ENCODE measurements around the gene SMARCA1. TPM values are rescaled to one million over a fixed set of nuclear protein-coding genes. Genes with fewer than 3 reads are reported as not detected.

Gene SMARCA1
- total RNA-seq, 1 experiment from 2014 or later = 88.5 TPM

GRCh38 chrX:129510331-129510730 lies 13.0 kb downstream of the SMARCA1 start:
- Histone ChIP-seq H3K4me2 (no peak overlapping the region), H3K79me2 (ENCODE audit: low read depth) (no peaks in the 10 kb centered on the region), H3K4me1 (replicated peaks; ENCODE audit: insufficient read depth) (no peaks in the 10 kb centered on the region), H3F3A (ENCODE audit: insufficient read depth, low read depth) (no peaks in the 10 kb centered on the region; the same call in 1 of the 2 replicates), H3K36me3 (ENCODE audit: low read depth) (peaks cover 9% of the 10 kb centered on the region), H2AFZ (no peak overlapping the region), H3K9me3 (ENCODE audit: insufficient read depth, low read depth) (no peaks in the 10 kb centered on the region), H4K20me1 (ENCODE audit: insufficient read depth) (no peaks in the 10 kb centered on the region), H3K27me3 (ENCODE audit: insufficient read depth, low read depth) (no peaks in the 10 kb centered on the region), H3K4me3 (no peak overlapping the region), H3K9me2 (ENCODE audit: insufficient read depth) (no peaks in the 10 kb centered on the region), H3K27ac (no peak overlapping the region)
- CTCF ChIA-PET = no interaction called here
- no peak for TF ChIP-seq EZH2 (IDR thresholded peaks at IDR 0.05; ENCODE audit: low read depth)
- no peak for TF ChIP-seq CTCF (conservative IDR thresholded peaks at IDR 0.05)
- BruUV-seq (replicated peaks) = no TSS peak
- DNase-seq = no peak
- intact Hi-C loops (cut with micrococcal nuclease; ENCODE audit: unreplicated experiment) = loop anchor here (10.0 kb wide), 1 partner anchor 46 kb away; no protein-coding TSS in a partner anchor
- POLR2A ChIA-PET (ENCODE audit: unreplicated experiment) = no interaction called here

- no peak for TF ChIP-seq CTCF (conservative IDR thresholded peaks at IDR 0.05)
- TF ChIP-seq EZH2 (IDR thresholded peaks at IDR 0.05; ENCODE audit: low read depth) = no peak
- DNase-seq = no peak
- POLR2A ChIA-PET (ENCODE audit: unreplicated experiment) = no interaction called here
- Histone ChIP-seq H3F3A (ENCODE audit: insufficient read depth, low read depth) (no peaks in the 10 kb centered on the region), H3K9me2 (ENCODE audit: insufficient read depth) (no peaks in the 10 kb centered on the region), H3K79me2 (ENCODE audit: low read depth) (no peaks in the 10 kb centered on the region), H3K36me3 (ENCODE audit: low read depth) (peaks cover 20% of the 10 kb centered on the region; the same call in 1 of the 2 replicates), H2AFZ (no peak overlapping the region), H3K27me3 (ENCODE audit: insufficient read depth, low read depth) (no peaks in the 10 kb centered on the region), H3K4me3 (no peak overlapping the region), H3K9me3 (ENCODE audit: insufficient read depth, low read depth) (no peaks in the 10 kb centered on the region), H4K20me1 (ENCODE audit: insufficient read depth) (no peaks in the 10 kb centered on the region), H3K4me2 (no peak overlapping the region), H3K4me1 (replicated peaks; ENCODE audit: insufficient read depth) (no peaks in the 10 kb centered on the region), H3K27ac (no peak overlapping the region)
- intact Hi-C loops (cut with micrococcal nuclease; ENCODE audit: unreplicated experiment) = loop anchor here (10.0 kb wide), 1 partner anchor 68 kb away; no protein-coding TSS in a partner anchor
- no TSS peak for BruUV-seq (replicated peaks)
- CTCF ChIA-PET = no interaction called here
These were observed 26.0 kb downstream of the SMARCA1 start for GRCh38 chrX:129497146-129497843.

GRCh38 chrX:129496625-129497024 lies 26.7 kb downstream of the SMARCA1 start:
- DNase-seq = no peak
- H3K9me3 ChIP-seq (ENCODE audit: insufficient read depth, low read depth) = no peaks in the 10 kb centered on the region
- no peak for TF ChIP-seq EZH2 (IDR thresholded peaks at IDR 0.05; ENCODE audit: low read depth)
- TF ChIP-seq CTCF (conservative IDR thresholded peaks at IDR 0.05) = no peak
- H3K4me1 ChIP-seq (replicated peaks; ENCODE audit: insufficient read depth) = no peaks in the 10 kb centered on the region
- H3K4me2 ChIP-seq = no peak overlapping the region
- H3F3A ChIP-seq (ENCODE audit: insufficient read depth, low read depth) = no peaks in the 10 kb centered on the region
- ChIA-PET POLR2A (ENCODE audit: unreplicated experiment) (no interaction called here), CTCF (no interaction called here)
- no peak overlapping the region for H2AFZ ChIP-seq
- H3K27me3 ChIP-seq (ENCODE audit: insufficient read depth, low read depth) = no peaks in the 10 kb centered on the region
- no peaks in the 10 kb centered on the region for H3K79me2 ChIP-seq (ENCODE audit: low read depth)
- intact Hi-C loops (cut with micrococcal nuclease; ENCODE audit: unreplicated experiment) = loop anchor here (10.0 kb wide), 1 partner anchor 68 kb away; no protein-coding TSS in a partner anchor
- no peaks in the 10 kb centered on the region for H4K20me1 ChIP-seq (ENCODE audit: insufficient read depth)
- no TSS peak for BruUV-seq (replicated peaks)
- no peaks in the 10 kb centered on the region for H3K9me2 ChIP-seq (ENCODE audit: insufficient read depth)
- H3K27ac ChIP-seq = no peak overlapping the region
- H3K4me3 ChIP-seq = no peak overlapping the region
- peaks cover 18% of the 10 kb centered on the region; the same call in 1 of the 2 replicates for H3K36me3 ChIP-seq (ENCODE audit: low read depth)
